ENCODE measurements around the gene EIF5B. TPM values are rescaled to one million over a fixed set of nuclear protein-coding genes. Genes with fewer than 3 reads are reported as not detected.

Gene EIF5B
- total and polyA plus RNA-seq, 12 donors = 64.5 to 176 (median 91.8) TPM

GRCh38 chr2:99404039-99404796 is 67.0 kb downstream of the EIF5B start:
- Histone ChIP-seq H3K4me3 (peak overlapping the region in 2 of 10 donors; percentile 12 to 26), H3K27me3 (no peaks in the 10 kb centered on the region), H3K4me1 (peaks cover 0 to 34% (median 15%) of the 10 kb centered on the region in 9 donors), H3K27ac (peak overlapping the region; percentile 13 to 83 (median 65)), H3K9me3 (no peaks in the 10 kb centered on the region), H3K36me3 (peaks cover 0 to 100% (median 75%) of the 10 kb centered on the region in 9 donors)
- intact Hi-C loops (cut with DNase I) = no loop called here
- ATAC-seq (peak in 6 of 8 donors; percentile 8 to 59 (median 22)), DNase-seq (no peak)
- no peak for TF ChIP-seq CTCF (IDR thresholded peaks at IDR 0.05)
- 63 to 75% methylated on average over 8 of the region's 8 CpGs for WGBS, 2 donors

- DNase-seq (no peak), ATAC-seq (peak; percentile 53 to 94 (median 86))
- Histone ChIP-seq H3K27me3 (no peaks in the 10 kb centered on the region), H3K27ac (peak overlapping the region in 9 of 10 donors; percentile 36 to 83 (median 73)), H3K9me3 (no peaks in the 10 kb centered on the region), H3K4me1 (peaks cover 0 to 25% (median 15%) of the 10 kb centered on the region in 9 donors), H3K4me3 (peak overlapping the region in 1 of 10 donors; percentile 26), H3K36me3 (peaks cover 0 to 100% (median 70%) of the 10 kb centered on the region in 9 donors)
- TF ChIP-seq CTCF (IDR thresholded peaks at IDR 0.05) = no peak
- intact Hi-C loops (cut with DNase I) = no loop called here
- 43 to 57% methylated on average over 5 of the region's 5 CpGs for WGBS, 2 donors
Measured at GRCh38 chr2:99404797-99405669, 67.8 kb downstream of the EIF5B start.

GRCh38 chr2:99406137-99406536 is 68.9 kb downstream of the EIF5B start:
- peak overlapping the region in 5 of 10 donors; percentile 25 to 83 (median 73) for H3K27ac ChIP-seq
- peaks cover 0 to 100% (median 71%) of the 10 kb centered on the region in 9 donors for H3K36me3 ChIP-seq
- ATAC-seq = no peak
- no peak for TF ChIP-seq CTCF (IDR thresholded peaks at IDR 0.05)
- peaks cover 0 to 22% (median 15%) of the 10 kb centered on the region in 9 donors for H3K4me1 ChIP-seq
- intact Hi-C loops (cut with DNase I) = no loop called here
- H3K9me3 ChIP-seq = no peaks in the 10 kb centered on the region
- H3K27me3 ChIP-seq = no peaks in the 10 kb centered on the region
- H3K4me3 ChIP-seq = no peak overlapping the region
- 95% methylated on average over 6 of the region's 6 CpGs for WGBS, 2 donors
- DNase-seq = no peak

GRCh38 chr2:99410276-99410675 is 73.1 kb downstream of the EIF5B start:
- 92 to 94% methylated on average over 4 of the region's 4 CpGs for WGBS, 2 donors
- TF ChIP-seq CTCF (IDR thresholded peaks at IDR 0.05) = no peak
- Histone ChIP-seq H3K36me3 (peaks cover 0 to 100% (median 69%) of the 10 kb centered on the region in 9 donors), H3K27ac (no peak overlapping the region), H3K4me3 (no peak overlapping the region), H3K4me1 (peaks cover 0 to 6% (median 3%) of the 10 kb centered on the region in 9 donors), H3K27me3 (no peaks in the 10 kb centered on the region), H3K9me3 (no peaks in the 10 kb centered on the region)
- intact Hi-C loops (cut with DNase I) = no loop called here
- no peak for ATAC-seq
- no peak for DNase-seq

Measured in heart right ventricle (tissue), 16 donors.